Upper lobe of left lung (tissue), 6 donors: Measurements from ENCODE around the gene CYP2W1. TPM values are rescaled to one million over a fixed set of nuclear protein-coding genes. Genes with fewer than 3 reads are reported as not detected.
A peak's percentile ranks its signal among the peaks of the same experiment; 100 is the strongest.

Source experiments
- ATAC-seq, 2 donors: fragments of 200-7000 bp; cut with Tn5 transposase; one replicate each; pipeline ENCODE4 v1.9.1; 2022; ENCODE audit warnings: mild to moderate bottlenecking in 2 of 2, moderate library complexity in 2 of 2; ENCODE audit not compliant: low FRiP score in 2 of 2
- DNase-seq, 2 donors: peaks; one replicate each; pipeline ENCODE4 v3.0.0-alpha.2; 2019 to 2020
- H3K27ac ChIP-seq, 4 donors: fragments of 200-600 bp; sonication (generic); one replicate each; pipeline ENCODE4 v1.5.1; 2016 to 2019
- H3K27me3 ChIP-seq, 4 donors: fragments of 200-600 bp; sonication (generic); one replicate each; pipeline ENCODE4 v1.5.1; 2017 to 2019
- H3K36me3 ChIP-seq, 4 donors: fragments of 200-600 bp; sonication (generic); one replicate each; pipeline ENCODE4 v1.5.1; 2016 to 2019
- H3K4me1 ChIP-seq, 4 donors: fragments of 200-600 bp; sonication (generic); one replicate each; pipeline ENCODE4 v1.5.1; 2018 to 2019
- H3K4me3 ChIP-seq, 4 donors: fragments of 200-600 bp; sonication (generic); one replicate each; pipeline ENCODE4 v1.5.1; 2017 to 2019; ENCODE audit warnings: mild to moderate bottlenecking in 2 of 4, moderate library complexity in 1 of 4
- H3K9me3 ChIP-seq, 4 donors: fragments of 200-600 bp; sonication (generic); one replicate each; pipeline ENCODE4 v1.5.1; 2018 to 2019
- CTCF ChIP-seq, 6 experiments: fragments of 450-650 bp in 4 of 6; fragments of 200-600 bp in 2 of 6; sonication (generic) in 2 of 6; IDR thresholded peaks; one replicate each; pipeline ENCODE4 v1.5.1; 2016 to 2019; ENCODE audit warnings: antibody characterized with exemption in 6 of 6
- EP300 ChIP-seq, 4 donors: sonication (generic); formaldehyde crosslinking; IDR thresholded peaks; one replicate each; pipeline ENCODE4 v1.5.1; 2017; ENCODE audit warnings: antibody characterized with exemption in 4 of 4, control low read depth in 2 of 4
- POLR2A ChIP-seq, 4 donors: fragments of 450-650 bp; IDR thresholded peaks; one replicate each; pipeline ENCODE4 v1.5.1; 2016 to 2017; ENCODE audit warnings: antibody characterized with exemption in 4 of 4, mild to moderate bottlenecking in 2 of 4
- POLR2AphosphoS5 ChIP-seq, 2 donors: sonication (generic); formaldehyde crosslinking; IDR thresholded peaks; one replicate each; pipeline ENCODE4 v1.5.1; 2017; ENCODE audit warnings: antibody characterized with exemption in 2 of 2
- WGBS, 2 donors: methylation state at CpG; one replicate each; pipeline ENCODE4 v1.1.5; 2017 to 2018; 5-methylcytosine and 5-hydroxymethylcytosine counted together
- total RNA-seq, 6 donors: library from RNA; depleted of rRNA in 4 of 6; stranded (reverse); fragments of >200 nt in 4 of 6; gene quantifications; one replicate each; pipeline versions ENCODE4 v1.1.0 to v1.2.1, GENCODE V29; 2016 to 2021
- donor health status: DM: no; HTN: no; CAD: no; lungs with moderate emphysema.
- donor health status: DM: no; HTN: yes; CAD: no; lungs with severe emphysema.

The CYP2W1 gene
- total RNA-seq, 6 donors from 2014 or later, result not detected

GRCh38 chr7:985127-985416, 2.1 kb downstream of the CYP2W1 start:
- WGBS, 2 donors, result 84 to 92% methylated on average over 13 to 16 of the region's 16 CpGs
- Histone ChIP-seq H3K9me3 (no peaks in the 10 kb centered on the region), H3K27me3 (peaks cover 0 to 11% (median 5%) of the 10 kb centered on the region in 4 donors), H3K4me1 (peaks cover 0 to 11% (median 3%) of the 10 kb centered on the region in 4 donors), H3K4me3 (no peak overlapping the region), H3K36me3 (no peaks in the 10 kb centered on the region), H3K27ac (no peak overlapping the region)
- ATAC-seq, result no peak
- no peak for DNase-seq
- TF ChIP-seq CTCF (IDR thresholded peaks at IDR 0.05) (no peak), EP300 (IDR thresholded peaks at IDR 0.05) (no peak), POLR2AphosphoS5 (IDR thresholded peaks at IDR 0.05) (no peak), POLR2A (IDR thresholded peaks at IDR 0.05) (no peak)

GRCh38 chr7:985915-986741, 3.1 kb downstream of the CYP2W1 start:
- H3K4me1 ChIP-seq, result peaks cover 0 to 11% (median 3%) of the 10 kb centered on the region in 4 donors
- TF ChIP-seq CTCF (IDR thresholded peaks at IDR 0.05) (no peak), POLR2A (IDR thresholded peaks at IDR 0.05) (no peak), POLR2AphosphoS5 (IDR thresholded peaks at IDR 0.05) (no peak), EP300 (IDR thresholded peaks at IDR 0.05) (no peak)
- H3K27me3 ChIP-seq, result peaks cover 0 to 11% (median 5%) of the 10 kb centered on the region in 4 donors
- H3K27ac ChIP-seq, result no peak overlapping the region
- H3K9me3 ChIP-seq, result no peaks in the 10 kb centered on the region
- DNase-seq, result peak in 1 of 2 donors; percentile 75
- no peak overlapping the region for H3K4me3 ChIP-seq
- 61 to 77% methylated on average over 12 to 22 of the region's 41 CpGs for WGBS, 2 donors
- ATAC-seq, result no peak
- H3K36me3 ChIP-seq, result no peaks in the 10 kb centered on the region

DNA sequence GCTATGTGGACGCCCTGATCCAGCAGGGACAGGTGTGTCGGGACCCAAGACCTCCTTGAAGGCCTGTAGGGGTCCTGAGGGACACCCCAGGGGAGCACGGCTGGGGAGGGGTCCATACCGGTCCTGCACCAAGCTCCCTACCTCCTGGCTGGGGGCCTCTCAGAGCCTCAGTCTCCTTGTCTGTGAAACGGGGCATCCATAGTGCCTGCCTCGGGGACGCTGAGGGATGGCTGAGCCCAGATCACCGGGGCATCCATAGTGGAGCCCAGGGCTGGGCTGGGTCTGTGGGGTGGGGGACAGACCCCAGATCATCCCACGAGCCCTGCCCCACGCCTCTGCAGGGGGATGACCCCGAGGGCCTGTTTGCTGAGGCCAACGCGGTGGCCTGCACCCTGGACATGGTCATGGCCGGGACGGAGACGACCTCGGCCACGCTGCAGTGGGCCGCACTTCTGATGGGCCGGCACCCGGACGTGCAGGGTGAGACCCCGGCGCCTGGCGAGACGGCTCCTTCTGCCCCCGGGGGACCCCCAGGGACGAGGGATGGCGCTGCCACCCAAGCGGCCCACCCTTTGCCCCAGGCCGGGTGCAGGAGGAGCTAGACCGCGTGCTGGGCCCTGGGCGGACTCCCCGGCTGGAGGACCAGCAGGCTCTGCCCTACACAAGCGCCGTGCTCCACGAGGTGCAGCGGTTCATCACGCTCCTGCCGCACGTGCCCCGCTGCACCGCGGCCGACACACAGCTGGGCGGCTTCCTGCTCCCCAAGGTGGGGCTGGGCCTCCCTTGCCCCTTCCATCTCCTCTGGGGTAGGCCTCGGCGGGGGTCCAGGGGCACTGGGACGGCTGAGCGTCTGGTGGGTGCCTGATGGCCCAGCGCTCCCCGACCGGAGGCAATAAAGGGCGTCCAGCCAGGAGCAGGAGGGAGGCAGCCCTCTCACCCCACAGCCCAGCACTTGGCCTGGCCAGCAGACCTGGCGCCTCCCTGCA, 4.1 kb downstream of the CYP2W1 start:
- 88 to 93% methylated on average over 3 to 43 of the region's 56 CpGs for WGBS, 2 donors
- Histone ChIP-seq H3K9me3 (no peaks in the 10 kb centered on the region), H3K27me3 (peaks cover 0 to 10% (median 5%) of the 10 kb centered on the region in 4 donors), H3K27ac (no peak overlapping the region), H3K4me3 (no peak overlapping the region), H3K36me3 (no peaks in the 10 kb centered on the region), H3K4me1 (peaks cover 0 to 11% (median 3%) of the 10 kb centered on the region in 4 donors)
- peak in 1 of 2 donors; percentile 81 for DNase-seq
- ATAC-seq, result no peak
- TF ChIP-seq EP300 (IDR thresholded peaks at IDR 0.05) (no peak), POLR2AphosphoS5 (IDR thresholded peaks at IDR 0.05) (no peak), POLR2A (IDR thresholded peaks at IDR 0.05) (no peak), CTCF (IDR thresholded peaks at IDR 0.05) (no peak)

DNA sequence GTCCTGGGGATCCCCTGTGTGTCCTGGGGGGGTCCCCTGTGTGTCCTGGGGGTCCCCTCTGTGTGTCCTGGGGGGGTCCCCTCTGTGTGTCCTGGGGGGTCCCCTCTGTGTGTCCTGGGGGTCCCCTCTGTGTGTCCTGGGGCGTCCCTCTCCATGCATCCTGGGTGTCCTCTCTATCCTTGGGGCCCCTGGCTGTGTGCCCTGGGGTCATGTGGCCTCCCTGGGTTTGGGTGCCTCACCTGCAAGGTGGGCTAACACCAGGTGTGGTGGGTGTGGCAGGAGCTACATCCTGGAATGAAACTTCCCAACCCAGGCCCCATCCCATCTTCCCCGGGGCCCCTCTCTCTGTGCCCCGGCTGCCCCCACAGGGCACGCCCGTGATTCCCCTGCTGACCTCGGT, 4.9 kb downstream of the CYP2W1 start:
- H3K4me3 ChIP-seq, result no peak overlapping the region
- TF ChIP-seq POLR2AphosphoS5 (IDR thresholded peaks at IDR 0.05) (no peak), POLR2A (IDR thresholded peaks at IDR 0.05) (no peak), EP300 (IDR thresholded peaks at IDR 0.05) (no peak), CTCF (IDR thresholded peaks at IDR 0.05) (no peak)
- no peak overlapping the region for H3K27ac ChIP-seq
- WGBS, 2 donors, result 40 to 80% methylated on average over 2 to 3 of the region's 6 CpGs
- H3K4me1 ChIP-seq, result peaks cover 1 to 16% (median 4%) of the 10 kb centered on the region in 4 donors
- H3K36me3 ChIP-seq, result no peaks in the 10 kb centered on the region
- H3K27me3 ChIP-seq, result peaks cover 0 to 7% (median 5%) of the 10 kb centered on the region in 4 donors
- ATAC-seq (no peak), DNase-seq (no peak)
- no peaks in the 10 kb centered on the region for H3K9me3 ChIP-seq
